HepG2 (cell line): ENCODE results near the gene TRIM3. TPM values are rescaled to one million over a fixed set of nuclear protein-coding genes. Genes with fewer than 3 reads are reported as not detected.

ENCODE experiments used
- CAMTA2 ChIP-seq: sonication (generic); formaldehyde crosslinking; IDR thresholded peaks from 2 replicates; pipeline ENCODE4 v1.4.0; 2020; ENCODE audit warnings: mild to moderate bottlenecking, missing genetic modification reagents, borderline replicate concordance
- IRF2 ChIP-seq: IDR thresholded peaks from 2 replicates; pipeline ENCODE4 v1.6.1; 2018; ENCODE audit warnings: missing genetic modification reagents, missing compliant biosample characterization
- KAT8 ChIP-seq: IDR thresholded peaks from 2 replicates; pipeline ENCODE4 v1.6.1; 2016; ENCODE audit warnings: missing genetic modification reagents, missing compliant biosample characterization
- MTF1 ChIP-seq: sonication (generic); formaldehyde crosslinking; IDR thresholded peaks from 2 replicates; pipeline ENCODE4 v1.5.0; 2020; ENCODE audit warnings: missing genetic modification reagents
- MYNN ChIP-seq: sonication (generic); formaldehyde crosslinking; IDR thresholded peaks from 2 replicates; pipeline ENCODE4 v1.4.0; 2020; ENCODE audit warnings: mild to moderate bottlenecking, low read depth, missing genetic modification reagents
- SATB2 ChIP-seq: sonication (generic); formaldehyde crosslinking; IDR thresholded peaks from 2 replicates; pipeline ENCODE4 v1.5.0; 2020; ENCODE audit warnings: missing genetic modification reagents
- ZNF432 ChIP-seq: sonication (generic); formaldehyde crosslinking; IDR thresholded peaks from 2 replicates; pipeline ENCODE4 v1.5.0; 2020; ENCODE audit warnings: missing genetic modification reagents, mild to moderate bottlenecking, borderline replicate concordance
- ZNF749 ChIP-seq: sonication (generic); formaldehyde crosslinking; IDR thresholded peaks from 2 replicates; pipeline ENCODE4 v1.8.0; 2022; ENCODE audit warnings: mild to moderate bottlenecking, missing genetic modification reagents, moderate library complexity, borderline replicate concordance
- ZNF75D ChIP-seq: sonication (generic); formaldehyde crosslinking; IDR thresholded peaks from 2 replicates; pipeline ENCODE4 v1.8.1; 2023; ENCODE audit warnings: missing genetic modification reagents, mild to moderate bottlenecking, borderline replicate concordance
- ZNF83 ChIP-seq: sonication (generic); formaldehyde crosslinking; IDR thresholded peaks from 2 replicates; pipeline ENCODE4 v1.4.0; 2020; ENCODE audit warnings: missing genetic modification reagents, mild to moderate bottlenecking, borderline replicate concordance
- polyA plus RNA-seq, 8 experiments: library from polyadenylated mRNA; depleted of rRNA in 3 of 8; stranded (reverse) in 7 of 8; unstranded in 1 of 8; fragments of >200 nt; fragmentation: Illumina TruSeq in 4 of 8; extraction: Trizol in 4 of 8; gene quantifications; 2 replicates each; pipeline versions ENCODE4 v1.2.1 to v1.2.3, GENCODE V29; 2011 to 2016; ENCODE audit warnings: low read depth in 4 of 8, missing spikeins in 1 of 8, mixed read lengths in 1 of 8; ENCODE audit not compliant: insufficient read depth in 1 of 8
- total RNA-seq, 5 experiments: library from RNA; depleted of rRNA; stranded (reverse); fragments of >200 nt; fragmentation: Illumina TruSeq; extraction: Trizol; gene quantifications; 2 replicates each; pipeline ENCODE4 v1.2.3, GENCODE V29; 2016; ENCODE audit warnings: low read depth in 1 of 5
- TF ChIP-seq, protein P1 (sequence below): sonication (generic); formaldehyde crosslinking; conservative IDR thresholded peaks from 2 replicates; pipeline ENCODE4 v1.4.0; 2020; ENCODE audit warnings: missing genetic modification reagents
- TF ChIP-seq, protein P2 (sequence below): sonication (generic); formaldehyde crosslinking; IDR thresholded peaks from 2 replicates; pipeline ENCODE4 v1.4.0; 2020; ENCODE audit warnings: missing genetic modification reagents
- TF ChIP-seq, protein P3 (sequence below), 2 experiments: fragments of 450-650 bp in 1 of 2; sonication (generic) in 1 of 2; formaldehyde crosslinking in 1 of 2; IDR thresholded peaks; 2 replicates each; pipeline versions ENCODE4 v1.6.1 to v1.8.0; 2016 to 2022; ENCODE audit warnings: antibody characterized with exemption in 1 of 2, mild to moderate bottlenecking in 1 of 2, missing genetic modification reagents in 1 of 2
- TF ChIP-seq, protein P4 (sequence below): sonication (generic); formaldehyde crosslinking; IDR thresholded peaks from 2 replicates; pipeline ENCODE4 v1.8.0; 2022; ENCODE audit warnings: mild to moderate bottlenecking, missing genetic modification reagents

The TRIM3 gene
- total and polyA plus RNA-seq, 2 of the 13 experiments (the other 11 are each of a cell fraction or from before 2014, with no cell fraction given): 3.6 to 6.3 TPM

- TF ChIP-seq, protein P1, sequence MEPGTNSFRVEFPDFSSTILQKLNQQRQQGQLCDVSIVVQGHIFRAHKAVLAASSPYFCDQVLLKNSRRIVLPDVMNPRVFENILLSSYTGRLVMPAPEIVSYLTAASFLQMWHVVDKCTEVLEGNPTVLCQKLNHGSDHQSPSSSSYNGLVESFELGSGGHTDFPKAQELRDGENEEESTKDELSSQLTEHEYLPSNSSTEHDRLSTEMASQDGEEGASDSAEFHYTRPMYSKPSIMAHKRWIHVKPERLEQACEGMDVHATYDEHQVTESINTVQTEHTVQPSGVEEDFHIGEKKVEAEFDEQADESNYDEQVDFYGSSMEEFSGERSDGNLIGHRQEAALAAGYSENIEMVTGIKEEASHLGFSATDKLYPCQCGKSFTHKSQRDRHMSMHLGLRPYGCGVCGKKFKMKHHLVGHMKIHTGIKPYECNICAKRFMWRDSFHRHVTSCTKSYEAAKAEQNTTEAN: 0 out of 2 replicates have a peak, but pooled peaks have one; percentile 40
- TF ChIP-seq MTF1 (CRISPR knock-in tag): no peak
- peak; percentile 95 for TF ChIP-seq KAT8
- TF ChIP-seq CAMTA2: no peak
- TF ChIP-seq IRF2 (CRISPR knock-in tag): peak; percentile 70
- no peak for TF ChIP-seq SATB2 (CRISPR knock-in tag)
- TF ChIP-seq, protein P2, sequence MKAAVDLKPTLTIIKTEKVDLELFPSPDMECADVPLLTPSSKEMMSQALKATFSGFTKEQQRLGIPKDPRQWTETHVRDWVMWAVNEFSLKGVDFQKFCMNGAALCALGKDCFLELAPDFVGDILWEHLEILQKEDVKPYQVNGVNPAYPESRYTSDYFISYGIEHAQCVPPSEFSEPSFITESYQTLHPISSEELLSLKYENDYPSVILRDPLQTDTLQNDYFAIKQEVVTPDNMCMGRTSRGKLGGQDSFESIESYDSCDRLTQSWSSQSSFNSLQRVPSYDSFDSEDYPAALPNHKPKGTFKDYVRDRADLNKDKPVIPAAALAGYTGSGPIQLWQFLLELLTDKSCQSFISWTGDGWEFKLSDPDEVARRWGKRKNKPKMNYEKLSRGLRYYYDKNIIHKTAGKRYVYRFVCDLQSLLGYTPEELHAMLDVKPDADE (CRISPR knock-in tag): no peak
- TF ChIP-seq ZNF75D (CRISPR knock-in tag): no peak
- peak; percentile 38; the same call in 1 of the 2 replicates for TF ChIP-seq MYNN
- TF ChIP-seq ZNF749 (CRISPR knock-in tag): peak; percentile 85; the same call in 1 of the 2 replicates
- TF ChIP-seq, protein P3, sequence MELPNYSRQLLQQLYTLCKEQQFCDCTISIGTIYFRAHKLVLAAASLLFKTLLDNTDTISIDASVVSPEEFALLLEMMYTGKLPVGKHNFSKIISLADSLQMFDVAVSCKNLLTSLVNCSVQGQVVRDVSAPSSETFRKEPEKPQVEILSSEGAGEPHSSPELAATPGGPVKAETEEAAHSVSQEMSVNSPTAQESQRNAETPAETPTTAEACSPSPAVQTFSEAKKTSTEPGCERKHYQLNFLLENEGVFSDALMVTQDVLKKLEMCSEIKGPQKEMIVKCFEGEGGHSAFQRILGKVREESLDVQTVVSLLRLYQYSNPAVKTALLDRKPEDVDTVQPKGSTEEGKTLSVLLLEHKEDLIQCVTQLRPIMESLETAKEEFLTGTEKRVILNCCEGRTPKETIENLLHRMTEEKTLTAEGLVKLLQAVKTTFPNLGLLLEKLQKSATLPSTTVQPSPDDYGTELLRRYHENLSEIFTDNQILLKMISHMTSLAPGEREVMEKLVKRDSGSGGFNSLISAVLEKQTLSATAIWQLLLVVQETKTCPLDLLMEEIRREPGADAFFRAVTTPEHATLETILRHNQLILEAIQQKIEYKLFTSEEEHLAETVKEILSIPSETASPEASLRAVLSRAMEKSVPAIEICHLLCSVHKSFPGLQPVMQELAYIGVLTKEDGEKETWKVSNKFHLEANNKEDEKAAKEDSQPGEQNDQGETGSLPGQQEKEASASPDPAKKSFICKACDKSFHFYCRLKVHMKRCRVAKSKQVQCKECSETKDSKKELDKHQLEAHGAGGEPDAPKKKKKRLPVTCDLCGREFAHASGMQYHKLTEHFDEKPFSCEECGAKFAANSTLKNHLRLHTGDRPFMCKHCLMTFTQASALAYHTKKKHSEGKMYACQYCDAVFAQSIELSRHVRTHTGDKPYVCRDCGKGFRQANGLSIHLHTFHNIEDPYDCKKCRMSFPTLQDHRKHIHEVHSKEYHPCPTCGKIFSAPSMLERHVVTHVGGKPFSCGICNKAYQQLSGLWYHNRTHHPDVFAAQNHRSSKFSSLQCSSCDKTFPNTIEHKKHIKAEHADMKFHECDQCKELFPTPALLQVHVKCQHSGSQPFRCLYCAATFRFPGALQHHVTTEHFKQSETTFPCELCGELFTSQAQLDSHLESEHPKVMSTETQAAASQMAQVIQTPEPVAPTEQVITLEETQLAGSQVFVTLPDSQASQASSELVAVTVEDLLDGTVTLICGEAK (IDR thresholded peaks at IDR 0.05): peak; percentile 88
- TF ChIP-seq, protein P3 (CRISPR knock-in tag; IDR thresholded peaks at IDR 0.05): peak; percentile 52
- no peak for TF ChIP-seq ZNF432 (CRISPR knock-in tag)
- TF ChIP-seq, protein P4, sequence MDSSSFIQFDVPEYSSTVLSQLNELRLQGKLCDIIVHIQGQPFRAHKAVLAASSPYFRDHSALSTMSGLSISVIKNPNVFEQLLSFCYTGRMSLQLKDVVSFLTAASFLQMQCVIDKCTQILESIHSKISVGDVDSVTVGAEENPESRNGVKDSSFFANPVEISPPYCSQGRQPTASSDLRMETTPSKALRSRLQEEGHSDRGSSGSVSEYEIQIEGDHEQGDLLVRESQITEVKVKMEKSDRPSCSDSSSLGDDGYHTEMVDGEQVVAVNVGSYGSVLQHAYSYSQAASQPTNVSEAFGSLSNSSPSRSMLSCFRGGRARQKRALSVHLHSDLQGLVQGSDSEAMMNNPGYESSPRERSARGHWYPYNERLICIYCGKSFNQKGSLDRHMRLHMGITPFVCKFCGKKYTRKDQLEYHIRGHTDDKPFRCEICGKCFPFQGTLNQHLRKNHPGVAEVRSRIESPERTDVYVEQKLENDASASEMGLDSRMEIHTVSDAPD: no peak
- peak; percentile 30; the same call in 1 of the 2 replicates for TF ChIP-seq ZNF83 (CRISPR knock-in tag)
These were observed 7.5 kb upstream of the TRIM3 start, which contains the start of the genes ARFIP2 and TIMM10B (continued) for GRCh38 chr11:6481012-6481923.
